SU-DHL-6 (cell line): ENCODE data around the gene CD180.

Experiments used
- H2AFZ ChIP-seq: fragments of 200-600 bp; sonication (generic); 2 replicates; pipeline ENCODE4 v1.6.1; 2014; ENCODE audit warnings: low read depth, mild to moderate bottlenecking, moderate library complexity, mixed read lengths, antibody characterized with exemption, low read length; ENCODE audit not compliant: severe bottlenecking
- H3F3A ChIP-seq: fragments of 200-600 bp; shearing (Covaris generic); 2 replicates; pipeline ENCODE4 v1.6.0; 2016; ENCODE audit warnings: antibody characterized with exemption, mild to moderate bottlenecking; ENCODE audit not compliant: insufficient read depth
- H3K27ac ChIP-seq: fragments of 200-600 bp; sonication (generic); 2 replicates; pipeline ENCODE4 v1.5.1; 2016; ENCODE audit warnings: low read depth, mild to moderate bottlenecking, low read length, moderate library complexity, mixed read lengths
- H3K27me3 ChIP-seq: fragments of 200-600 bp; sonication (generic), shearing (Covaris generic); 2 replicates; pipeline ENCODE4 v1.6.0; 2014; ENCODE audit warnings: mild to moderate bottlenecking, low read length
- H3K36me3 ChIP-seq: fragments of 200-600 bp; sonication (generic); 2 replicates; pipeline ENCODE4 v1.6.1; 2014; ENCODE audit warnings: mild to moderate bottlenecking, low read length, mixed read lengths
- H3K4me2 ChIP-seq: fragments of 300-600, 200-600 bp; shearing (Covaris generic), sonication (generic); 2 replicates; pipeline ENCODE4 v1.6.0; 2014; ENCODE audit warnings: low read length, low read depth, mild to moderate bottlenecking; ENCODE audit not compliant: poor library complexity, severe bottlenecking
- H3K4me3 ChIP-seq: fragments of 200-600 bp; sonication (generic); 2 replicates; pipeline ENCODE4 v1.5.1; 2014; ENCODE audit warnings: antibody characterized with exemption, low read length, mild to moderate bottlenecking, mixed read lengths; ENCODE audit not compliant: insufficient read depth, poor library complexity, severe bottlenecking
- H3K79me2 ChIP-seq: fragments of 200-600 bp; sonication (generic); 2 replicates; pipeline ENCODE4 v1.6.1; 2014; ENCODE audit warnings: mild to moderate bottlenecking, low read length, moderate library complexity; ENCODE audit not compliant: insufficient read depth
- H3K9ac ChIP-seq: fragments of 200-600 bp; sonication (generic); 2 replicates; pipeline ENCODE4 v1.7.0; 2014; ENCODE audit warnings: mild to moderate bottlenecking, low read length
- H3K9me2 ChIP-seq: fragments of 200-600 bp; sonication (generic); replicated peaks from 2 replicates; pipeline ENCODE4 v1.6.1; 2014; ENCODE audit warnings: low read length; ENCODE audit not compliant: insufficient read depth
- H3K9me3 ChIP-seq: fragments of 200-600 bp; sonication (generic); 2 replicates; pipeline ENCODE4 v1.6.1; 2014; ENCODE audit warnings: low read length, mixed read lengths; ENCODE audit not compliant: insufficient read depth
- H4K20me1 ChIP-seq: fragments of 200-600 bp; sonication (generic); 2 replicates; pipeline ENCODE4 v1.6.1; 2014; ENCODE audit warnings: low read depth, mild to moderate bottlenecking, antibody characterized with exemption, low read length, moderate library complexity, mixed read lengths
- CTCF ChIP-seq: fragments of 200-600 bp; sonication (generic); IDR thresholded peaks from one replicate; pipeline ENCODE4 v1.5.1; 2017; ENCODE audit warnings: antibody characterized with exemption, mild to moderate bottlenecking, low read length, moderate library complexity; ENCODE audit not compliant: insufficient read depth, poor library complexity, severe bottlenecking
- EZH2phosphoT487 ChIP-seq: fragments of 200-600 bp; sonication (generic), shearing (Covaris generic); conservative IDR thresholded peaks from 2 replicates; pipeline ENCODE4 v1.6.1; 2018; ENCODE audit warnings: mild to moderate bottlenecking, antibody characterized with exemption, low read length, moderate library complexity, mixed read lengths

The CD180 gene

GRCh38 chr5:67202828-67203227 is 6.2 kb upstream of the CD180 start:
- H3K9me2 ChIP-seq: no peaks in the 10 kb centered on the region
- H3K79me2 ChIP-seq: no peaks in the 10 kb centered on the region
- peak overlapping the region; percentile 68 for H3K27ac ChIP-seq
- TF ChIP-seq EZH2phosphoT487 (no peak), CTCF (no peak)
- H3K9ac ChIP-seq: no peak overlapping the region
- peaks cover 46% of the 10 kb centered on the region; the same call in 1 of the 2 replicates for H3F3A ChIP-seq
- H2AFZ ChIP-seq: peak overlapping the region; percentile 74
- no peaks in the 10 kb centered on the region for H3K36me3 ChIP-seq
- no peaks in the 10 kb centered on the region for H4K20me1 ChIP-seq
- no peak overlapping the region for H3K4me3 ChIP-seq
- peak overlapping the region; percentile 43 for H3K4me2 ChIP-seq
- H3K27me3 ChIP-seq: no peaks in the 10 kb centered on the region
- no peaks in the 10 kb centered on the region for H3K9me3 ChIP-seq

GRCh38 chr5:67201897-67202549 is 5.4 kb upstream of the CD180 start:
- Histone ChIP-seq H3K27ac (peak overlapping the region; percentile 68; the same call in 1 of the 2 replicates), H3K9ac (no peak overlapping the region), H3K27me3 (no peaks in the 10 kb centered on the region), H4K20me1 (no peaks in the 10 kb centered on the region), H3K4me3 (no peak overlapping the region), H2AFZ (no peak overlapping the region), H3K9me2 (no peaks in the 10 kb centered on the region), H3K4me2 (peak overlapping the region; percentile 43), H3K79me2 (no peaks in the 10 kb centered on the region), H3K9me3 (no peaks in the 10 kb centered on the region), H3F3A (peaks cover 38% of the 10 kb centered on the region; the same call in 1 of the 2 replicates), H3K36me3 (no peaks in the 10 kb centered on the region)
- TF ChIP-seq EZH2phosphoT487 (no peak), CTCF (no peak)

- Histone ChIP-seq H3K9me2 (no peaks in the 10 kb centered on the region), H2AFZ (no peak overlapping the region), H4K20me1 (no peaks in the 10 kb centered on the region), H3K4me3 (no peak overlapping the region), H3F3A (peaks cover 28% of the 10 kb centered on the region; the same call in 1 of the 2 replicates), H3K36me3 (no peaks in the 10 kb centered on the region), H3K4me2 (peak overlapping the region; percentile 29), H3K27ac (peak overlapping the region; percentile 38; the same call in 1 of the 2 replicates), H3K9me3 (no peaks in the 10 kb centered on the region), H3K9ac (no peak overlapping the region), H3K27me3 (no peaks in the 10 kb centered on the region), H3K79me2 (peaks cover 2% of the 10 kb centered on the region; the same call in 1 of the 2 replicates)
- TF ChIP-seq CTCF (no peak), EZH2phosphoT487 (no peak)
Measured at GRCh38 chr5:67200809-67201562, 4.4 kb upstream of the CD180 start.
